Left lobe of liver (tissue), 2 donors: ENCODE data around the gene HYOU1. TPM values are rescaled to one million over a fixed set of nuclear protein-coding genes. Genes with fewer than 3 reads are reported as not detected.
"Not testable (repeated sequence)": the region's sequence is repeated elsewhere in the genome, so short reads cannot be mapped to it uniquely, and the experiment has no call there.

Source experiments
- ATAC-seq: fragments of 200-7000 bp; cut with Tn5 transposase; one replicate; pipeline ENCODE4 v1.9.1; 2020; ENCODE audit warnings: mild to moderate bottlenecking, moderate library complexity
- DNase-seq: peaks from one replicate; pipeline ENCODE4 v3.0.0-alpha.2; 2020; ENCODE audit warnings: low spot score
- total RNA-seq: library from RNA; stranded (reverse); gene quantifications from one replicate; pipeline ENCODE4 v1.2.1, GENCODE V29; 2021
- donor health status: DM: no; HTN: no; CAD: no; lungs with moderate emphysema.
- donor health status: DM: no; HTN: yes; CAD: no.

Gene HYOU1
- total RNA-seq, 1 donor from 2014 or later, result 205 TPM

- no peak for ATAC-seq
- DNase-seq, result no peak
These were observed 32.4 kb downstream of the HYOU1 start for GRCh38 chr11:119024430-119025098.

- DNase-seq (no peak), ATAC-seq (no peak)
These were observed 33.3 kb downstream of the HYOU1 start for GRCh38 chr11:119023741-119024140.

GRCh38 chr11:119021631-119022030, 35.4 kb downstream of the HYOU1 start:
- no peak for DNase-seq
- ATAC-seq, result no peak

GRCh38 chr11:119019996-119020395, 37.0 kb downstream of the HYOU1 start:
- no peak for ATAC-seq
- no peak for DNase-seq

GRCh38 chr11:119018074-119018938, 38.7 kb downstream of the HYOU1 start, which contains the start of the genes RPS25 and TRAPPC4:
RPS25 (minus strand) TSS chr11:119018343; CDS start chr11:119018284, 59 bp downstream.
TRAPPC4 (plus strand) TSS chr11:119018766; CDS start chr11:119018796, 30 bp downstream.
- ATAC-seq, result peak; percentile 87

GRCh38 chr11:119017377-119017776, 39.6 kb downstream of the HYOU1 start:
- ATAC-seq, DNase-seq: not testable (repeated sequence)

More at GRCh38 chr11:119018074-119018938, 38.7 kb downstream of the HYOU1 start, which contains the start of the genes RPS25 and TRAPPC4:
- DNase-seq, result peak; percentile 95

- DNase-seq (no peak), ATAC-seq (no peak)
These were observed 40.6 kb downstream of the HYOU1 start for GRCh38 chr11:119016216-119017009.

GRCh38 chr11:119015054-119015611, 41.9 kb downstream of the HYOU1 start:
- ATAC-seq (no peak), DNase-seq (no peak)

GRCh38 chr11:119014209-119014924, 42.6 kb downstream of the HYOU1 start:
- ATAC-seq, result no peak
- DNase-seq, result no peak

- ATAC-seq (no peak), DNase-seq (no peak)
These were observed 44.3 kb downstream of the HYOU1 start for GRCh38 chr11:119012629-119013170.

GRCh38 chr11:119011476-119012053, 45.4 kb downstream of the HYOU1 start:
- DNase-seq (peak; percentile 66), ATAC-seq (peak; percentile 91)

GRCh38 chr11:119006656-119007055, 50.3 kb downstream of the HYOU1 start:
- DNase-seq, result no peak
- no peak for ATAC-seq

GRCh38 chr11:119000906-119001305, 56.1 kb downstream of the HYOU1 start:
- DNase-seq (no peak), ATAC-seq (no peak)

- ATAC-seq, result no peak
- DNase-seq, result no peak
These were observed 58.2 kb downstream of the HYOU1 start for GRCh38 chr11:118998822-118999221.

GRCh38 chr11:118998388-118998717, 58.7 kb downstream of the HYOU1 start:
- peak; percentile 28 for ATAC-seq
- no peak for DNase-seq

GRCh38 chr11:118997627-118998387, 59.2 kb downstream of the HYOU1 start, which contains the start of gene CENATAC:
CENATAC (plus strand) TSS chr11:118998138; CDS start chr11:118998198, 60 bp downstream.
- DNase-seq, result peak; percentile 97
- ATAC-seq, result peak; percentile 99

GRCh38 chr11:118996926-118997626, 59.9 kb downstream of the HYOU1 start:
- ATAC-seq (peak; percentile 17), DNase-seq (no peak)
